GM12872 (cell line): Measurements from ENCODE around the gene DNAH9.

Experiments
- CTCF ChIP-seq: IDR thresholded peaks from 3 replicates; pipeline ENCODE4 v1.5.1; 2011; ENCODE audit warnings: low read depth, mild to moderate bottlenecking, low read length, moderate library complexity; ENCODE audit not compliant: insufficient read depth

The DNAH9 gene

GRCh38 chr17:11948789-11949188 lies 350.5 kb downstream of the DNAH9 start:
- TF ChIP-seq CTCF, result no peak

- TF ChIP-seq CTCF, result no peak
Observed at GRCh38 chr17:11950771-11951519, 352.7 kb downstream of the DNAH9 start.

- no peak for TF ChIP-seq CTCF
Observed at GRCh38 chr17:11952610-11953009, 354.3 kb downstream of the DNAH9 start.

GRCh38 chr17:11953924-11954323 lies 355.7 kb downstream of the DNAH9 start:
- no peak for TF ChIP-seq CTCF

GRCh38 chr17:11954936-11955335 lies 356.7 kb downstream of the DNAH9 start:
- no peak for TF ChIP-seq CTCF

GRCh38 chr17:11969565-11969964 lies 371.3 kb downstream of the DNAH9 start:
- no peak for TF ChIP-seq CTCF

- no peak for TF ChIP-seq CTCF
Observed at GRCh38 chr17:11979795-11980194, 381.5 kb downstream of the DNAH9 start.
